Measurements from ENCODE around the gene CD44.

Gene CD44

GRCh38 chr11:35142481-35143075, 3.6 kb downstream of the CD44 start:
- no peak for DNase-seq

GRCh38 chr11:35143297-35144135, 4.5 kb downstream of the CD44 start:
- no peak for DNase-seq

DNA sequence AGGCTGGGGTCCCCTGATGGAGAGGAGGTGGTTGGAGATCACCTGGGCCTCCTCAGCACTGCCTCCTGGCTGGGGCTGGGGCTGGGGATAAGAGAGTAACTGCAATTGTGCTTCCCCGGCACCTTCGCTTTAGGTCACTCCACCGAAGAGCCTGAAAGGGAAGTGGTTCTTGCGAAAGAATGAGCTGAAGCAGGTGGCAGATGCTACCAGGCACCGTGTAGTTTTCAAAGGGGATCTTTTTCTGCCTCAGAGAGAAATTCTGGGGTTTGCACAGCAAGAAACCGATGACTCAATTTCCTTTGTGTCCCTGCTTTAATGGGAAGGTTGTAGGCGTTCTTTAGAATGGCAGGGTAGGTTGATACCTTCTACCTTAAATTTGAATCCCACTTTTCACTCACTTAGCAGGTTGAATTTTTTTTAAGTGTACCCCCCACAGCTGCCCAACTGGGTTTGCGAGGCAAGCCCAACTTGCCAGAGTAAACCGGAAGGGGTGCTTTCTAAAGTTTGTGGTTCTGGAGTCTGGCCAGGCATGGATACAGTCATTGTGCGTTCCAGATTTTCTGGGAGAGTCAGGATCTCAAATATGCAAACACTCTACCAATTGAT, 5.3 kb downstream of the CD44 start:
- DNase-seq = no peak

DNA sequence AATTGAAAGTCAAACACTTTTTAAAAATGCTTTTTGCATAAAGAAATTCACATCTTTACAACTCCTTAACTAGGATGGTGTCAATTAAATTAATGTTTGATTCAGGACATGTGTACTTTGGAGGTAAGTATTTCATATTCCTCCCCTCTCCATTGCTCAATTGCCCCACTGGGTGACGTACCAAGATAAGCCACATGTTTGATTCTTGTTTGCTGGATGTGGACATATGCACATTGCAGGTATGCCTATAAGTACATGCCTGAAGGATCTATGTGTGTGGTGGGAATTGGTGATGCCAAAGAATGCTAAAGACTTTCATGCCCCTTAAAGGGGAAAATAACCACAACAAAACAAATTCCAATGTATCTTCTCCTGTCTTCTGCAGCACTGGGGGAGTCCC, 5.8 kb downstream of the CD44 start:
- DNase-seq = no peak

DNA sequence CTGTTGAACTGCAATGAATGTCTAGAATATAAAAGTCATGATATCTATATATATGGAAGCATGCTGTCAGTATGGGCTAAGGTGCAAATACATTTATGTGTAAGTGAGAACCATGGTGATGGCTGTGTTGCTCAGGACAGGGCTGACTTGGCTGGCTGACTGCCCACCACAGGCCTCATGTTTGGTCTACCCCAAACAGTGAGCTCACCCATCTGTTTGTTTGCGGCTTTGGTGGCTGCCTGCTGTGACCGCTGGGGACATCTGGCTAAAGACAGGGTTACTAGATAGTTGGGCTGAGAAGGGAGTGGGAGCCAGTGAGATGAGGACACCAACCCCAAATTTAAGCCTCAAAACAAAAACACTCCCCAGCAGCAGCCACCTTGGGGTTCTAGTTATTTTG, 6.3 kb downstream of the CD44 start:
- no peak for DNase-seq

DNA sequence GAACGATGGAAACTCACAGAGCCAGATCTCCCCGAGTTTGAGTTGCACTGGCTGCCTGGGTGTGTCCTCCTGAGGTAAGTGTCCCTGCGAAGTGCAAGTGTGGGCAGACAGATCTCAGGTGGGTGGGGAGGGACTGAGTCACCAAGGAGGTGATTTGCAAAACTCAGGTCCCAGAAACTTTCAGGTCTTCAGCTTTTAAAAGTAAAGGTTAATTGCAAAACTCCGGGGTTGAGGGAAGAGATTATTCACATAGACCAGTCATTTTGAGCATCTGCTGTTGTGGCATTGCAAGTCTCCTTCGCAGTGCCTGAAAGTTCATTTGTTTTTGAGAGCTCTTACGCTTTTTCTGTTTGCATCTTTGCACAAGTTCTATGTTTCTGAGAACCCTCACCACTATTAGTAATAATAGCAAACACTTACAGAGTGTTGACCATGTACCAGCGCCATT, 7.1 kb downstream of the CD44 start:
- no peak for DNase-seq

DNA sequence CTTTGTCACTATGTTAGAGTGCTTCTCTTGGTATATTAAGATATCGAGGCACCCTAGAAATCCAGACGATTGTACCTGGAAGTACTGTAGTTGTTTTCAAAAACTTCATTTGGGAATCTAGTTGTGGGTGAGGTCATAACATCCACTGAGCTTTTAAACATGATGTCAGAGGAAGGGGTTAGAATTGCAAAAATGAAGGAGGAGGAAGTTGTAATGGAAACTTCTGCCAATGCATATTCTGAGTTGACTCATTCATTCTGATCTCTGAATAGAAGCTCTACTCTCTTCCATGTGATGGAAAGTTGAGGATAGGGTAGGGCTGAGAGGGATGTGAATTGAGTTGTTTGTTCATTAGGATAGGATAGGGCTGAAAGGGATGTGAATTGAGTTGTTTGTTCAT, 7.7 kb downstream of the CD44 start:
- DNase-seq = no peak

DNA sequence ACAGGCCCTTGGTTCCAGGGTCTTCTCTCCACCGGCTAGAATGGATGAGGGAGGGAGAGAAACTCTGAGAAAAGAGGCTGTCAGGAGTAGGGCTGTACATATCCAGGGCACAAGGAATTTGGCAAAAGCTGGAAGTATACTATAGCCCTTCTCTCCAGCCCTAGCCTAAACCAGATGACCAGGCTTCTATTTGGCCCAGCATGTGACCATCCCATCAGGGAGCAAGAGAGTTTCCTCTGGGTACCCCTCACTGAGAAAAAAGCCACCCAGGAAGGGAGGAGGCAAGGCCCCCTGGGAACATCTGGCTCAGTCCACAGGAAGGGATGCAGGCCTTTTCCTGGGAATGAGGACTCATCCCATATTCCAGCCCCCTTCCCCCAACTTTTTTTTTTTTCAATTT, 8.3 kb downstream of the CD44 start:
- no peak for DNase-seq

DNA sequence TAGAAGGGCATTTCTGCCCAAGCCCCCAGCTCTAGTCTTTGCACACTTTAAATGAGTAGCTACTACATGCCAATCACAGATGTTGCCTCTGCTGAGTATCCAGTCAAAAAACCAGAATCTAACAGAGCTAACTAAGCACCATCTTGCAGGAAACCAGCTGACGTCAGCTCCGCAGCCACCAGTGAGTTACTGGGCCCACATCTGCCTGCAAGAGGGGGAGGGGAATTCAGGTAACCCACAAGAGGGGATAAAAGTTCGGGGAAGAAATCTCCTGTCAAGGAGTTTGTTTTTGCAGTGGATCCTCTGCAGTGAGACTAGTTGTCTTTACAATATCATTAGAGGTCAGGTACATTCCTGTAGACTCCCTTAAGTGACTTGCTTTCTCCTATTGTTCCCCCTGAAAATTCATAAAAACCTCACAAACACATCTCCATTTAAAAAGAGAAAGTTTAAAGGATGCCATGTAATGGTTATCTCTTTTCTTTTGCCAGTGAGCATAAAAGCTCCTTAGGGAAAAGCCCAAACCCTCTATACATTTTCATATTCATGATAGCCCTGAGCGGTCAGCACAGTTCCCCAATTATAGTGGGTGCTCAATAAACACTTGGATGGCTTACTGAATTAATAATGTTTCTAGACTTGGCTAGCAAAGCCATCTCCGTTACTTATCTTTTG, 9.3 kb downstream of the CD44 start:
- no peak for DNase-seq

DNA sequence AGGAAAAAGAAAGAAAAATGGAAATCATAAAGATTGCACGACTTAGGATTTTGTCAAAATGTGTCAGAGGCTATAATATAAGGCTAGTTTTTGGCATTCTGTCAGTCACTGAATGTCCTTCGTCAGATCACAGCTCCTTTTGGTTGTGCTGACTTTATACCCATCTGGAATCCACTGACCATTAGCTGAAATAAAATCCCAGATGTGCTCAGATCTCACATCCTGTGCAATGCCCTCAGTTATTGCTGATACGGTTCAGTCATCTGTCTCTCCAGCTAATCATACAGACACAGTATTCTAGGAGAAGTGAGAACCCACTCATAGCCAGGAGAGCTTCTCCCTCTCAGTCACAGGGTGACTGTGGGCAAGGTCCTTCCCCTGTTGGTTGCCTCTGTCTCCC, 11.5 kb downstream of the CD44 start:
- no peak for DNase-seq

- no peak for DNase-seq
Measured at GRCh38 chr11:35151241-35151640, 12.3 kb downstream of the CD44 start.

DNA sequence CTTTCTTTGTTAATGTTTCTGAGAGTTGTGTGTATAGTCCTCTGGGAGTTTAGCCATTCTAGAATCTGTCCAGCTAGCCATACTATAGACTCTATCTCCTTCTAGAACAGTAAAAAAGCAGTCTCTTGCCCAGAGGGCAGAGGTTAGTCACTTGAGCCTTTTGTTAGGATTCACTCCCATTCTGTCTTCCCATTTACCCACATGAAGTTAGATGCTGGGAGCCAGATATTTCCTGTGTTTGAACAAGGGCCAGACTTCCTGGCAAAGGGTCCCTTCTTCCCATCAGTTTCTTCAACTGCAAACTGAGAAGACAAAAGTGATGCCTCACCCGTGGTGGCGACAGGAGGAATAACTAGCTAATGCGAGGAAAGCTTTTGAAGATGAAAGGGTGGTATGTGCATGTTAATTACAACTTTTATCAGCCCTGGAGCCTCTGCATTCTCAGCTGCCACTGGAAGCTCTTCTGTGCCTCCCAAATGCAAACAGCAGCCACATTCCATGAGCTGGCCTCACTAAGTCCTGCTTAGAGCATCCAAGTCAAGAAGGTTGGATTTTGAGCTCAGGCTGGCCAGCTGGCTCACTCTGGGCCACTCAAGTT, 12.8 kb downstream of the CD44 start:
- no peak for DNase-seq

DNA sequence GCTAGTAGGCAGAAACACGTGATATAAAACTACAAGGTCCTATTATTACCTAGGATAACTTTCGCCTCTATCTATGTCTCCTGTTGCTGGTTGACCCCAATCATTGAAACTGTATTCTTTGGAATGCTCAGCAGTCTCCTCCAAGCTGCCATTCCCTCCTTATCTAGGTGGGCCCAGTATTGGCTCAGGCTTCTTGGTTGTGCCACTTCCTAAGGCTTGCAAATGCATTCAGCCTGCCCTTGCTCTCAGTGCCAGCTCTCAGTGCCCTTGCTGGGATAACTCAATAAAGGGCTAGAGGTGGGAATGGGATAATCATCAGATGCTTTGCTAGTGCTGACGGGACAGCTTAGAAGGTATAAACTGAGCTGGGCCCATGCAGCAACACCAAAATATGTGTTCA, 13.6 kb downstream of the CD44 start:
- DNase-seq = no peak

DNA sequence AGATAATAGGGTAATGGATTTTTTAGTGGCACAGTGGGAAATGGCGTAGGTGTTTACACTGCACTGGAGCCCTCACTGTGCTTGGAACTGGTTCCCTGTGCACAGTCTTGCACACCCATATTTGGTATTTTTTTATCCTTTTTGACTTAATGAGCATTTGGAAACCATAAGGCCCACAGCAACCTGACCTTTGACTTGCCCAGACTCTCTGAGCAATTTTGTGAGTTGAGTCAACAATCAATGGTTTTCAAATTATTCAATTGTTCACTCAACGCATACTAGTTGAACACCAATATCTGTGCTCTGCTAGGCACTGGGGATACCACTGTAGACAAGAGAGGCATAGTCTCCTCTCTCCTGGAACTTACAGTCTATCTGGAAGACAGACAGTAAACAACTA, 14.3 kb downstream of the CD44 start:
- no peak for DNase-seq

DNA sequence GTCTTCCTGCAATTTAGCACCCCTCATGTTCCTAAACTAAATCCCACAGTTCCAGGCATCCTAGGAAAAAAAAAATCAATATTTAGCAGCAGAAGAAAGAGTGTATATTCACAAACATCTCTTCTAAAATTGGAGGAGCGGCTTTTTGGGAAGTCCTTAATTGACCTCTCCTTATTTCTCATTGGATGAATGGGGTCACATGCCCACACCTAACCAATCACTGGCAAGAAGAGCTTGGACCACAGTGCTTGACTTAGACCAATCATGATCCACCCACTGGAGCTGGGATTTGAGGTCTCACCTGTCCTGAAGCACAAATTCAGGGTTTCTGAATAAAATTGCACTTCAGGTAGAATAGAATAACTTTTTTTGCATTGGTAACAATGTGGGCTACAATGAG, 16.0 kb downstream of the CD44 start:
- DNase-seq = no peak

- no peak for DNase-seq
Measured at GRCh38 chr11:35155677-35156076, 16.7 kb downstream of the CD44 start.

DNA sequence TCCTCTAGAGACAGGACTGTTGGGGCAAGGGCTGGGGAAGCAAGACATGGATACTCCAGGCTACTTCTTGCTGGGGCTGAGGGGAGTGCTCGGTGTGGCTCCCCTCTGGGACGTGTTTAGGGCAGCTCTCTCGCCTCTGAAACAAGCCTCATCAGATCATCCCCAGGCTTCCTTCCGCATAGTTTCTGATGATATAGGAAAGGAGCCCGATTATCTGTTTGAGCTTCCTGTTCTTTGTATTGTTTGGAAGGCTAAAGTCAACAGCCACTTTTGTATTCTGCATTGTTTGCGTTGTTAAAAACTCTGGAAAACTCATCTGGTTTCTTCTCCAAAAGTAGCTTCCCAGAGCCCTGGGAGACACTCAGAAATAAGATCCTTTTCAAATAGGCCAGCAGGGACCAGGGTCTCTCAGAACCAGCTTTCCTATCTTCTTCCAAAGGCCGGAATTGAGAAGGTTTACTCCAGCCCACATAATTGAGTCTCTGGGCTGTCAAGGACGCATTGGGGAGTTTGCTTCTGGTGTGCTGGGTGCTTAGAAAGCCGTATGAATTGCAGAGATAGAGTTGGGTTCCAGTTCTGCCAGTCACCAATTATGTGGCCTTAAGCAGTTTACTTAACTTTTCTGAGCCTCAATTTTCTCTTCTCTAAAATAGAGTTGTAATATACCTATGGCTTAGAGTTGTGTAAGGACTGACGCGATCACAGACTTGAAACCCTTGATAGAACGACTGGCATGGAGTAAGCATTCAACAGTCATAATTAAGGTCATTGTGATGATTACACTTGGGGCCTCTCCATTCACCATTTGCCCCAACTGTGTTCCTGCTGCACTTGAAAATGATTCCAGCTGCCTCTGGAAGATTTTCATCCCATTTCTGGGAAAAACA, 19.1 kb downstream of the CD44 start:
- DNase-seq = no peak

- DNase-seq = no peak
Measured at GRCh38 chr11:35158701-35159510, 19.9 kb downstream of the CD44 start.

- DNase-seq = no peak
Measured at GRCh38 chr11:35160246-35160824, 21.4 kb downstream of the CD44 start.

DNA sequence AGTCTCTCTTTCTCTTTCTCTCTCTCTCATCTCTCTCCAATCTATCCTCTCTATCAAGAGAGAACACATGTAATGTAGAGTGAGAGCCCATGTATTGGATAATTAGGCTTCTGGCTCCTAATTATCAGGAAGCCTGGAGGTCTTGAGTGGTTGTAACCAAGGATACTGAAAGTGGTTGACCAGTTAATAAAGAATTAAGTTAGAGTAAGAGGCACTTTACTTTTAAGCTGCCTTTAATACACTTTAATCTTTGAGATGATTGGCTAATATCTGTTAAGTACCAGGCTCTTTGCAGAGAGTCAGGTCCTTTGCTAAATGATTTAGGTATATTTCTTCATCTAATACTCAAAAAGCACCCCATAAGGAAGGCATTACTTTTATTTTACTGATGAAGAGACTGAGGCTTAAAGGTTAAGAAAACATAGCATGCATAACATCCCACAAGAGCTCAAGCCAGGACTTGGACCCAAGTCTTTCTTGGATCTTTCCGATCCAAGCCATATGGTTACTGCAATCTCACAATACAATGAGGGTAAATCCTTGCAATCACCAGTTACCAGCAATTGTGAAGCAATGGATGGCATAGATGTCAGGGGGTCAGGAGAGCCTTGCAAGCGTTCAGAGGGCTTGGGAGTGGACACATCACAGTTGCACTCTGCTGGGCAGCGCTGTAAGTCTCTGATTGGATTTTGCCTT, 22.1 kb downstream of the CD44 start:
- no peak for DNase-seq

Data from NCI-H1694 (cell line).